WTC11 (cell line): Measurements from ENCODE around the gene KRTAP10-4. TPM values are rescaled to one million over a fixed set of nuclear protein-coding genes. Genes with fewer than 3 reads are reported as not detected.

ENCODE experiments used
- ATAC-seq: fragments of 200-7000 bp; cut with Tn5 transposase; 2 replicates; pipeline ENCODE4 v1.10.0; 2021; ENCODE audit warnings: mild to moderate bottlenecking, moderate library complexity
- CTCF ChIA-PET: fragments of 300-600 bp; sonication (Branson Sonifier 250); formaldehyde crosslinking; loops from one replicate; lab custom pipeline; 2021; ENCODE audit warnings: antibody characterized with exemption; lab: Charles Lee
- POLR2A ChIA-PET: fragments of 350-600 bp; sonication (Branson Sonifier 250); formaldehyde crosslinking; loops from one replicate; lab custom pipeline; 2021; ENCODE audit warnings: antibody characterized with exemption; lab: Charles Lee
- DNase-seq: peaks from one replicate; pipeline ENCODE4 v3.0.0; 2021; ENCODE audit warnings: low spot score
- H3K27ac Mint-ChIP-seq: 2 replicates; pipeline ENCODE4 v1.8.0; 2021; ENCODE audit warnings: mixed read lengths
- H3K27me3 Mint-ChIP-seq: 2 replicates; pipeline ENCODE4 v1.8.0; 2021; ENCODE audit warnings: low read depth, mild to moderate bottlenecking, moderate library complexity, mixed read lengths
- H3K36me3 Mint-ChIP-seq: 2 replicates; pipeline ENCODE4 v1.8.0; 2021; ENCODE audit warnings: mixed read lengths
- H3K4me1 Mint-ChIP-seq: 2 replicates; pipeline ENCODE4 v1.8.0; 2022; ENCODE audit warnings: mixed read lengths
- H3K4me3 Mint-ChIP-seq: 2 replicates; pipeline ENCODE4 v1.8.0; 2021; ENCODE audit warnings: mild to moderate bottlenecking, moderate library complexity, mixed read lengths
- H3K9me3 Mint-ChIP-seq: 2 replicates; pipeline ENCODE4 v1.8.0; 2021; ENCODE audit warnings: mixed read lengths
- EMX1 ChIP-seq: fragments of 250-450 bp; sonication (Bioruptor Pico); IDR thresholded peaks from 2 replicates; pipeline ENCODE4 v1.8.0; 2021; ENCODE audit warnings: mild to moderate bottlenecking
- IRF2 ChIP-seq: sonication (generic); formaldehyde crosslinking; IDR thresholded peaks from 2 replicates; pipeline ENCODE4 v1.8.0; 2022; ENCODE audit warnings: low read depth, missing genetic modification reagents, borderline replicate concordance
- KAT7 ChIP-seq: sonication (generic); formaldehyde crosslinking; IDR thresholded peaks from 2 replicates; pipeline ENCODE4 v1.8.1; 2023; ENCODE audit warnings: missing genetic modification reagents, mild to moderate bottlenecking, borderline replicate concordance
- NFE2L1 ChIP-seq: sonication (generic); formaldehyde crosslinking; IDR thresholded peaks from 2 replicates; pipeline ENCODE4 v1.8.1; 2023; ENCODE audit warnings: missing genetic modification reagents
- NFYB ChIP-seq: sonication (generic); formaldehyde crosslinking; conservative IDR thresholded peaks from 2 replicates; pipeline ENCODE4 v1.8.0; 2022; ENCODE audit warnings: low read depth, missing genetic modification reagents
- OVOL2 ChIP-seq: fragments of 250-450 bp; sonication (Bioruptor Pico); IDR thresholded peaks from 2 replicates; pipeline ENCODE4 v1.9.0; 2021; ENCODE audit warnings: mild to moderate bottlenecking, borderline replicate concordance
- PRRX2 ChIP-seq: fragments of 250-450 bp; sonication (Bioruptor Pico); IDR thresholded peaks from 2 replicates; pipeline ENCODE4 v1.8.0; 2021; ENCODE audit warnings: mild to moderate bottlenecking
- RELA ChIP-seq: sonication (generic); formaldehyde crosslinking; IDR thresholded peaks from 2 replicates; pipeline ENCODE4 v1.8.1; 2022; ENCODE audit warnings: missing genetic modification reagents, mild to moderate bottlenecking, borderline replicate concordance
- SMAD4 ChIP-seq: sonication (generic); formaldehyde crosslinking; IDR thresholded peaks from 2 replicates; pipeline ENCODE4 v1.8.0; 2022; ENCODE audit warnings: mild to moderate bottlenecking, missing genetic modification reagents
- ZNF396 ChIP-seq: fragments of 250-450 bp; sonication (Bioruptor Pico); IDR thresholded peaks from 2 replicates; pipeline ENCODE4 v1.8.0; 2021; ENCODE audit warnings: mild to moderate bottlenecking, moderate library complexity, borderline replicate concordance
- total RNA-seq: library from RNA; stranded (reverse); gene quantifications from 3 replicates; pipeline ENCODE4 v1.2.3, GENCODE V29; 2021
- TF ChIP-seq, protein P1 (sequence below): sonication (generic); formaldehyde crosslinking; IDR thresholded peaks from 2 replicates; pipeline ENCODE4 v1.8.1; 2023; ENCODE audit warnings: mild to moderate bottlenecking, missing genetic modification reagents
- TF ChIP-seq, protein P2 (sequence below): sonication (generic); formaldehyde crosslinking; IDR thresholded peaks from 2 replicates; pipeline ENCODE4 v1.8.1; 2023; ENCODE audit warnings: mild to moderate bottlenecking, missing genetic modification reagents
- TF ChIP-seq, protein P3 (sequence below): sonication (generic); formaldehyde crosslinking; IDR thresholded peaks from 2 replicates; pipeline ENCODE4 v1.8.1; 2023; ENCODE audit warnings: mild to moderate bottlenecking, missing genetic modification reagents, moderate library complexity
- TF ChIP-seq, protein P4 (sequence below): sonication (generic); formaldehyde crosslinking; IDR thresholded peaks from 2 replicates; pipeline ENCODE4 v1.8.1; 2023; ENCODE audit warnings: mild to moderate bottlenecking, missing genetic modification reagents, borderline replicate concordance
- TF ChIP-seq, protein P5 (sequence below): sonication (generic); formaldehyde crosslinking; IDR thresholded peaks from 2 replicates; pipeline ENCODE4 v1.8.0; 2023; ENCODE audit warnings: mild to moderate bottlenecking, missing genetic modification reagents
- TF ChIP-seq, protein P6 (sequence below): fragments of 250-450 bp; sonication (Bioruptor Pico); IDR thresholded peaks from 2 replicates; pipeline ENCODE4 v1.9.0; 2021; ENCODE audit warnings: moderate library complexity, mild to moderate bottlenecking, inconsistent platforms, borderline replicate concordance
- TF ChIP-seq, protein P7 (sequence below): sonication (generic); formaldehyde crosslinking; conservative IDR thresholded peaks from 2 replicates; pipeline ENCODE4 v1.8.1; 2023; ENCODE audit warnings: mild to moderate bottlenecking, low read depth, missing genetic modification reagents, moderate library complexity

Gene KRTAP10-4
- total RNA-seq, 1 experiment from 2014 or later = not detected

DNA sequence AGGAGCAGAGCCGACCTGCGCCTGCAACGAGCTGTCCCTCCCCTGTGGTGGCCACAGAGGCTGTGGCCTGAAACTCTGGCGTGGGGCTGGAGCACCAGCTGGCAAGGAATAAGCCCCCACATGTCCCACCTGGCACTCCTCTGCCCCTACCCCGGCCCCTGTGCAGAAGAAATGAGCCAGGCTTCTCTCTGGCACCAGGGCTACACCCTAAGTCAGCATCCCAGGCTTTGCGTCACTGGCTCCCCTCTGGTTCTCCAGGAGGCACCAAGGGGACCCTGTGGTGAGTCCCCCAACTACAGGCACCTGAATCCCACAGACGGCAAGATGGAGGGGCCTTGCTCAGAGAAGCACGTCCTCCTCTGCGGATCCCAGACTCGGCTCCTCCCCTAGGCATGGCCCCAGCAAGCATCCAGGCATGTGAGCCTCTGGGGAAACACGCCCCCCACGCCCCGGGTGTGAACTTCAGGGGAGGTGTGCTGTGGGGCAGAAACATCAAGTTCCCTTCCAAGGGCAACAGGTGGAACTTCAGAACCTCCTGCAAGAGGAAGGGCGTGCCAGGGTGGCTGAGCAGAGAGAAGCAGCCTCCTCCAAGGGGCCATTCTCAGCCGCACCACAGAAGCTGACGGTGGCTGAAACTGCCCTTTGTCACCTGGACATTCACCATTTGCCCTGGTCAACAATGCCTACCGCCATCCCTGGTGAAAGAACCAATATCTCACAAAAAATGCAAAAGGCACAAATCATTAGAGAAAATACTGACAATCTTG lies 29.8 kb downstream of the KRTAP10-4 start:
- ATAC-seq (peak; percentile 38; the same call in 1 of the 2 replicates), DNase-seq (no peak)
- Mint-ChIP-seq H3K4me3 (no peak overlapping the region), H3K9me3 (peaks cover 25% of the 10 kb centered on the region), H3K4me1 (peaks cover 19% of the 10 kb centered on the region), H3K27me3 (no peaks in the 10 kb centered on the region; the same call in 1 of the 2 replicates), H3K27ac (no peak overlapping the region), H3K36me3 (no peaks in the 10 kb centered on the region; the same call in 1 of the 2 replicates)
- CTCF ChIA-PET = interaction anchor here (0.9 kb wide), 1 partner anchor 92 kb away, joined by 3 read pairs; no protein-coding TSS in a partner anchor
- TF ChIP-seq OVOL2 = no peak
- TF ChIP-seq SMAD4 (CRISPR knock-in tag) = no peak
- TF ChIP-seq IRF2 (CRISPR knock-in tag) = no peak
- TF ChIP-seq NFE2L1 = no peak
- no peak for TF ChIP-seq ZNF396 (CRISPR knock-in tag)
- TF ChIP-seq NFYB (CRISPR knock-in tag) = no peak
- TF ChIP-seq, protein P1, sequence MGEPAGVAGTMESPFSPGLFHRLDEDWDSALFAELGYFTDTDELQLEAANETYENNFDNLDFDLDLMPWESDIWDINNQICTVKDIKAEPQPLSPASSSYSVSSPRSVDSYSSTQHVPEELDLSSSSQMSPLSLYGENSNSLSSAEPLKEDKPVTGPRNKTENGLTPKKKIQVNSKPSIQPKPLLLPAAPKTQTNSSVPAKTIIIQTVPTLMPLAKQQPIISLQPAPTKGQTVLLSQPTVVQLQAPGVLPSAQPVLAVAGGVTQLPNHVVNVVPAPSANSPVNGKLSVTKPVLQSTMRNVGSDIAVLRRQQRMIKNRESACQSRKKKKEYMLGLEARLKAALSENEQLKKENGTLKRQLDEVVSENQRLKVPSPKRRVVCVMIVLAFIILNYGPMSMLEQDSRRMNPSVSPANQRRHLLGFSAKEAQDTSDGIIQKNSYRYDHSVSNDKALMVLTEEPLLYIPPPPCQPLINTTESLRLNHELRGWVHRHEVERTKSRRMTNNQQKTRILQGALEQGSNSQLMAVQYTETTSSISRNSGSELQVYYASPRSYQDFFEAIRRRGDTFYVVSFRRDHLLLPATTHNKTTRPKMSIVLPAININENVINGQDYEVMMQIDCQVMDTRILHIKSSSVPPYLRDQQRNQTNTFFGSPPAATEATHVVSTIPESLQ (CRISPR knock-in tag) = no peak
- TF ChIP-seq KAT7 = no peak
- POLR2A ChIA-PET = no interaction called here

DNA sequence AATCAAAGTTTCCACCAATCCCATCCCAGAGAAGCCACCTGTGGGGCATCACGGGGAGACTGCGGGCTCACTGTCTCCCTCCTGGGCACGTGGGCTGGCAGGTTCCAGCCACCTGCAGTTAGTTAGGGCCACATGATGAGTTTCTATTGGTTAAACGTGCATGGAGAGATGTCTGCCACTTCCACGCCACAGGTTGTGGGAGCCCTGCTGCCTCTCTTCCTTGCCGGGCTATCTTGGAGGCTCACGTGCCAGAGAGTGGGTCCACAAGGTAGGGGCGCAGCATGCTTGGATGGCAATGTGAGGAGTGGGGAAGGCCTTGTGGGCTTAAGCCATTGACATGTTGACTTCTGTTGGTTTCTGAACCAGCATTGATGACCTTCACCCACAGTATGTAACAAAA lies 30.4 kb downstream of the KRTAP10-4 start:
- Mint-ChIP-seq H3K4me3 (no peak overlapping the region), H3K9me3 (peaks cover 27% of the 10 kb centered on the region), H3K27me3 (no peaks in the 10 kb centered on the region; the same call in 1 of the 2 replicates), H3K4me1 (peaks cover 13% of the 10 kb centered on the region), H3K36me3 (peaks cover 1% of the 10 kb centered on the region), H3K27ac (no peak overlapping the region)
- ChIA-PET CTCF (no interaction called here), POLR2A (no interaction called here)
- ATAC-seq = no peak
- no peak for DNase-seq
- TF ChIP-seq, protein P2, sequence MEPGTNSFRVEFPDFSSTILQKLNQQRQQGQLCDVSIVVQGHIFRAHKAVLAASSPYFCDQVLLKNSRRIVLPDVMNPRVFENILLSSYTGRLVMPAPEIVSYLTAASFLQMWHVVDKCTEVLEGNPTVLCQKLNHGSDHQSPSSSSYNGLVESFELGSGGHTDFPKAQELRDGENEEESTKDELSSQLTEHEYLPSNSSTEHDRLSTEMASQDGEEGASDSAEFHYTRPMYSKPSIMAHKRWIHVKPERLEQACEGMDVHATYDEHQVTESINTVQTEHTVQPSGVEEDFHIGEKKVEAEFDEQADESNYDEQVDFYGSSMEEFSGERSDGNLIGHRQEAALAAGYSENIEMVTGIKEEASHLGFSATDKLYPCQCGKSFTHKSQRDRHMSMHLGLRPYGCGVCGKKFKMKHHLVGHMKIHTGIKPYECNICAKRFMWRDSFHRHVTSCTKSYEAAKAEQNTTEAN = no peak
- TF ChIP-seq, protein P3, sequence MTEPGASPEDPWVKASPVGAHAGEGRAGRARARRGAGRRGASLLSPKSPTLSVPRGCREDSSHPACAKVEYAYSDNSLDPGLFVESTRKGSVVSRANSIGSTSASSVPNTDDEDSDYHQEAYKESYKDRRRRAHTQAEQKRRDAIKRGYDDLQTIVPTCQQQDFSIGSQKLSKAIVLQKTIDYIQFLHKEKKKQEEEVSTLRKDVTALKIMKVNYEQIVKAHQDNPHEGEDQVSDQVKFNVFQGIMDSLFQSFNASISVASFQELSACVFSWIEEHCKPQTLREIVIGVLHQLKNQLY (CRISPR knock-in tag) = no peak
- TF ChIP-seq, protein P4, sequence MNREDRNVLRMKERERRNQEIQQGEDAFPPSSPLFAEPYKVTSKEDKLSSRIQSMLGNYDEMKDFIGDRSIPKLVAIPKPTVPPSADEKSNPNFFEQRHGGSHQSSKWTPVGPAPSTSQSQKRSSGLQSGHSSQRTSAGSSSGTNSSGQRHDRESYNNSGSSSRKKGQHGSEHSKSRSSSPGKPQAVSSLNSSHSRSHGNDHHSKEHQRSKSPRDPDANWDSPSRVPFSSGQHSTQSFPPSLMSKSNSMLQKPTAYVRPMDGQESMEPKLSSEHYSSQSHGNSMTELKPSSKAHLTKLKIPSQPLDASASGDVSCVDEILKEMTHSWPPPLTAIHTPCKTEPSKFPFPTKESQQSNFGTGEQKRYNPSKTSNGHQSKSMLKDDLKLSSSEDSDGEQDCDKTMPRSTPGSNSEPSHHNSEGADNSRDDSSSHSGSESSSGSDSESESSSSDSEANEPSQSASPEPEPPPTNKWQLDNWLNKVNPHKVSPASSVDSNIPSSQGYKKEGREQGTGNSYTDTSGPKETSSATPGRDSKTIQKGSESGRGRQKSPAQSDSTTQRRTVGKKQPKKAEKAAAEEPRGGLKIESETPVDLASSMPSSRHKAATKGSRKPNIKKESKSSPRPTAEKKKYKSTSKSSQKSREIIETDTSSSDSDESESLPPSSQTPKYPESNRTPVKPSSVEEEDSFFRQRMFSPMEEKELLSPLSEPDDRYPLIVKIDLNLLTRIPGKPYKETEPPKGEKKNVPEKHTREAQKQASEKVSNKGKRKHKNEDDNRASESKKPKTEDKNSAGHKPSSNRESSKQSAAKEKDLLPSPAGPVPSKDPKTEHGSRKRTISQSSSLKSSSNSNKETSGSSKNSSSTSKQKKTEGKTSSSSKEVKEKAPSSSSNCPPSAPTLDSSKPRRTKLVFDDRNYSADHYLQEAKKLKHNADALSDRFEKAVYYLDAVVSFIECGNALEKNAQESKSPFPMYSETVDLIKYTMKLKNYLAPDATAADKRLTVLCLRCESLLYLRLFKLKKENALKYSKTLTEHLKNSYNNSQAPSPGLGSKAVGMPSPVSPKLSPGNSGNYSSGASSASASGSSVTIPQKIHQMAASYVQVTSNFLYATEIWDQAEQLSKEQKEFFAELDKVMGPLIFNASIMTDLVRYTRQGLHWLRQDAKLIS (CRISPR knock-in tag) = no peak

DNA sequence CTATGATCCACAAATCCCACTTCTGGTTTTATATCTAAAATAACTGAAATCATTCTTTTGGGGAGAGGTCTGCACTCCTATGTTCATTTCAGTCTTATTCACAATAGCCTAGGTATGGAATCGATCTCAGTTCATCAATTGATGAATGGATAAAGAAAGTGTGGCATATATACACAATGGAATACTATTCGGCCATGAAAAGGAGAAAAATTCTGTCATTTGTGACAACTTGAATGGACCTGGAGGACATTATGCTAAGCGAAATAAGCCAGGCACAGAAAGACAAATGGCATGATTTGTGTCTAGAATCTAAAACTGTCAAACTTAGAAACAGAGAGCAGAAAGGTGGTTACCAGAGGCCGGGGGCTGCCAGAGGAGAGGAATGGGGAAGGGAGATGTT lies 33.0 kb downstream of the KRTAP10-4 start:
- H3K27ac Mint-ChIP-seq = no peak overlapping the region
- no peak for DNase-seq
- peaks cover 27% of the 10 kb centered on the region for H3K36me3 Mint-ChIP-seq
- no peak for ATAC-seq
- no peak overlapping the region for H3K4me3 Mint-ChIP-seq
- CTCF ChIA-PET = no interaction called here
- H3K27me3 Mint-ChIP-seq = peaks cover 3% of the 10 kb centered on the region
- POLR2A ChIA-PET = no interaction called here
- H3K9me3 Mint-ChIP-seq = peaks cover 53% of the 10 kb centered on the region
- peaks cover 2% of the 10 kb centered on the region; the same call in 1 of the 2 replicates for H3K4me1 Mint-ChIP-seq
- TF ChIP-seq, protein P5, sequence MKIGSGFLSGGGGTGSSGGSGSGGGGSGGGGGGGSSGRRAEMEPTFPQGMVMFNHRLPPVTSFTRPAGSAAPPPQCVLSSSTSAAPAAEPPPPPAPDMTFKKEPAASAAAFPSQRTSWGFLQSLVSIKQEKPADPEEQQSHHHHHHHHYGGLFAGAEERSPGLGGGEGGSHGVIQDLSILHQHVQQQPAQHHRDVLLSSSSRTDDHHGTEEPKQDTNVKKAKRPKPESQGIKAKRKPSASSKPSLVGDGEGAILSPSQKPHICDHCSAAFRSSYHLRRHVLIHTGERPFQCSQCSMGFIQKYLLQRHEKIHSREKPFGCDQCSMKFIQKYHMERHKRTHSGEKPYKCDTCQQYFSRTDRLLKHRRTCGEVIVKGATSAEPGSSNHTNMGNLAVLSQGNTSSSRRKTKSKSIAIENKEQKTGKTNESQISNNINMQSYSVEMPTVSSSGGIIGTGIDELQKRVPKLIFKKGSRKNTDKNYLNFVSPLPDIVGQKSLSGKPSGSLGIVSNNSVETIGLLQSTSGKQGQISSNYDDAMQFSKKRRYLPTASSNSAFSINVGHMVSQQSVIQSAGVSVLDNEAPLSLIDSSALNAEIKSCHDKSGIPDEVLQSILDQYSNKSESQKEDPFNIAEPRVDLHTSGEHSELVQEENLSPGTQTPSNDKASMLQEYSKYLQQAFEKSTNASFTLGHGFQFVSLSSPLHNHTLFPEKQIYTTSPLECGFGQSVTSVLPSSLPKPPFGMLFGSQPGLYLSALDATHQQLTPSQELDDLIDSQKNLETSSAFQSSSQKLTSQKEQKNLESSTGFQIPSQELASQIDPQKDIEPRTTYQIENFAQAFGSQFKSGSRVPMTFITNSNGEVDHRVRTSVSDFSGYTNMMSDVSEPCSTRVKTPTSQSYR (CRISPR knock-in tag) = no peak
- no peak for TF ChIP-seq PRRX2 (CRISPR knock-in tag)
- TF ChIP-seq RELA = no peak
- TF ChIP-seq, protein P6, sequence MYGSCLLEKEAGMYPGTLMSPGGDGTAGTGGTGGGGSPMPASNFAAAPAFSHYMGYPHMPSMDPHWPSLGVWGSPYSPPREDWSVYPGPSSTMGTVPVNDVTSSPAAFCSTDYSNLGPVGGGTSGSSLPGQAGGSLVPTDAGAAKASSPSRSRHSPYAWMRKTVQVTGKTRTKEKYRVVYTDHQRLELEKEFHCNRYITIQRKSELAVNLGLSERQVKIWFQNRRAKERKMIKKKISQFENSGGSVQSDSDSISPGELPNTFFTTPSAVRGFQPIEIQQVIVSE = no peak
- TF ChIP-seq EMX1 (CRISPR knock-in tag) = no peak
- TF ChIP-seq, protein P7, sequence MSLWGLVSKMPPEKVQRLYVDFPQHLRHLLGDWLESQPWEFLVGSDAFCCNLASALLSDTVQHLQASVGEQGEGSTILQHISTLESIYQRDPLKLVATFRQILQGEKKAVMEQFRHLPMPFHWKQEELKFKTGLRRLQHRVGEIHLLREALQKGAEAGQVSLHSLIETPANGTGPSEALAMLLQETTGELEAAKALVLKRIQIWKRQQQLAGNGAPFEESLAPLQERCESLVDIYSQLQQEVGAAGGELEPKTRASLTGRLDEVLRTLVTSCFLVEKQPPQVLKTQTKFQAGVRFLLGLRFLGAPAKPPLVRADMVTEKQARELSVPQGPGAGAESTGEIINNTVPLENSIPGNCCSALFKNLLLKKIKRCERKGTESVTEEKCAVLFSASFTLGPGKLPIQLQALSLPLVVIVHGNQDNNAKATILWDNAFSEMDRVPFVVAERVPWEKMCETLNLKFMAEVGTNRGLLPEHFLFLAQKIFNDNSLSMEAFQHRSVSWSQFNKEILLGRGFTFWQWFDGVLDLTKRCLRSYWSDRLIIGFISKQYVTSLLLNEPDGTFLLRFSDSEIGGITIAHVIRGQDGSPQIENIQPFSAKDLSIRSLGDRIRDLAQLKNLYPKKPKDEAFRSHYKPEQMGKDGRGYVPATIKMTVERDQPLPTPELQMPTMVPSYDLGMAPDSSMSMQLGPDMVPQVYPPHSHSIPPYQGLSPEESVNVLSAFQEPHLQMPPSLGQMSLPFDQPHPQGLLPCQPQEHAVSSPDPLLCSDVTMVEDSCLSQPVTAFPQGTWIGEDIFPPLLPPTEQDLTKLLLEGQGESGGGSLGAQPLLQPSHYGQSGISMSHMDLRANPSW = no peak
